Muscle layer of duodenum (tissue), 2 donors: ENCODE data around the gene TIGD3.

Source experiments
- H3K27ac ChIP-seq: one replicate; pipeline ENCODE4 v1.7.0; 2013; ENCODE audit warnings: mild to moderate bottlenecking, low read length
- H3K27me3 ChIP-seq: one replicate; pipeline ENCODE4 v1.7.0; 2013; ENCODE audit warnings: low read depth, mild to moderate bottlenecking, control low read depth, low read length
- H3K36me3 ChIP-seq, 2 donors: one replicate each; pipeline ENCODE4 v1.7.0; 2013; ENCODE audit warnings: low read length in 2 of 2, control low read depth in 1 of 2, mild to moderate bottlenecking in 1 of 2; ENCODE audit not compliant: insufficient read depth in 2 of 2, control insufficient read depth in 1 of 2
- H3K4me1 ChIP-seq, 2 donors: one replicate each; pipeline ENCODE4 v1.7.0; 2013; ENCODE audit warnings: low read length in 2 of 2, mild to moderate bottlenecking in 2 of 2, control low read depth in 1 of 2, moderate library complexity in 1 of 2; ENCODE audit not compliant: insufficient read depth in 2 of 2, control insufficient read depth in 1 of 2
- H3K4me3 ChIP-seq, 2 donors: one replicate each; pipeline ENCODE4 v1.7.0; 2013; ENCODE audit warnings: low read length in 2 of 2, low read depth in 1 of 2, mild to moderate bottlenecking in 1 of 2
- H3K9me3 ChIP-seq, 2 donors: one replicate each; pipeline ENCODE4 v1.7.0; 2013; ENCODE audit warnings: low read length in 2 of 2, control low read depth in 1 of 2, mild to moderate bottlenecking in 1 of 2; ENCODE audit not compliant: control insufficient read depth in 1 of 2
- donor health status: healthy.

Gene TIGD3, protein sequence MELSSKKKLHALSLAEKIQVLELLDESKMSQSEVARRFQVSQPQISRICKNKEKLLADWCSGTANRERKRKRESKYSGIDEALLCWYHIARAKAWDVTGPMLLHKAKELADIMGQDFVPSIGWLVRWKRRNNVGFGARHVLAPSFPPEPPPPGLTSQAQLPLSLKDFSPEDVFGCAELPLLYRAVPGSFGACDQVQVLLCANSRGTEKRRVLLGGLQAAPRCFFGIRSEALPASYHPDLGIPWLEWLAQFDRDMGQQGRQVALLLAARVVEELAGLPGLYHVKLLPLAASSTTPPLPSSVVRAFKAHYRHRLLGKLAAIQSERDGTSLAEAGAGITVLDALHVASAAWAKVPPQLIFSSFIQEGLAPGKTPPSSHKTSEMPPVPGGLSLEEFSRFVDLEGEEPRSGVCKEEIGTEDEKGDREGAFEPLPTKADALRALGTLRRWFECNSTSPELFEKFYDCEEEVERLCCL

DNA sequence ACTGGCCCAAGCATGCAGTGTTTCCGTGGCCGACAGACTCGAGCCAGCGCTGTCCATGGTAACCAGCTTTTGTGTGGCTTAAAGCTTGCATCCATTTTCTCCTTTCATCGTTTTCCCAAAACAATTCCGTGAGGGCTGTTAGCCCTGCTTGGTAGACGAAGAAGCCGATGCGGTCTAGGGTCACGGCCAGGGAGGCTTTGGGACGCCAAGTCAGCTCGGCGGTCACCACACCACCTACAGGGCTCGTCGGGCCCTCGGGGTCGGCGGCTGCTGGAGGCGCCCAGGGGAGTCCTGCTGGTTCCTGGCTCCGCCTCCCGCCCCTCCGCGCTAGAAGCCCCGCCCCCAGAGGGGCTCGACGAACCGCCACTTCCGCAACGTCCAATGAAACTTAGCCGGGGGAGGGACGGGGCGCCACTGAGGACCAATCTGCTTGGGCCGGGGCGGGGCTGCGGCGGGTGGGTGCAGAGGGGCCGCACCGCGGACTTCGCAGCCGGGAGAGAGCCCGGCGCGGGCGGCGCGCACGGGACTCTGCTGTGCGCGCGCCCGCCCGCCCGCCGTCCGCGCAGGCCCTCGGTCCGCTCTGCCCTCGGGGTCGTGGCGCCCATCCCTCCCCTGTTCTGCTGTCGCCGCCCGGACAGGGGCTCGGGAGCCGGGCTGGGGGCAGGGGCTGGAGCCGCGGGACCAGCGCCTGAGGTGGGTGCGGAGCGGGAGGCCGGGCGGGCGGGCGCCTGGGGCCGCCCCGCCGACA, at the start of gene TIGD3:
TSS of gene TIGD3 (plus strand) at position 487 of the 748 bp plus-strand sequence. CDS start 1,058 bp downstream, outside the sequence.
- no peaks in the 10 kb centered on the region for H3K9me3 ChIP-seq
- H3K27ac ChIP-seq, result peak within 1 kb of the TSS; percentile 51
- H3K27me3 ChIP-seq, result peaks cover 8% of the 10 kb centered on the region
- H3K36me3 ChIP-seq, result peaks cover 19 to 32% of the 10 kb centered on the region in 2 donors
- peaks cover 9 to 16% of the 10 kb centered on the region in 2 donors for H3K4me1 ChIP-seq
- H3K4me3 ChIP-seq, result peak within 1 kb of the TSS; percentile 74 to 77

DNA sequence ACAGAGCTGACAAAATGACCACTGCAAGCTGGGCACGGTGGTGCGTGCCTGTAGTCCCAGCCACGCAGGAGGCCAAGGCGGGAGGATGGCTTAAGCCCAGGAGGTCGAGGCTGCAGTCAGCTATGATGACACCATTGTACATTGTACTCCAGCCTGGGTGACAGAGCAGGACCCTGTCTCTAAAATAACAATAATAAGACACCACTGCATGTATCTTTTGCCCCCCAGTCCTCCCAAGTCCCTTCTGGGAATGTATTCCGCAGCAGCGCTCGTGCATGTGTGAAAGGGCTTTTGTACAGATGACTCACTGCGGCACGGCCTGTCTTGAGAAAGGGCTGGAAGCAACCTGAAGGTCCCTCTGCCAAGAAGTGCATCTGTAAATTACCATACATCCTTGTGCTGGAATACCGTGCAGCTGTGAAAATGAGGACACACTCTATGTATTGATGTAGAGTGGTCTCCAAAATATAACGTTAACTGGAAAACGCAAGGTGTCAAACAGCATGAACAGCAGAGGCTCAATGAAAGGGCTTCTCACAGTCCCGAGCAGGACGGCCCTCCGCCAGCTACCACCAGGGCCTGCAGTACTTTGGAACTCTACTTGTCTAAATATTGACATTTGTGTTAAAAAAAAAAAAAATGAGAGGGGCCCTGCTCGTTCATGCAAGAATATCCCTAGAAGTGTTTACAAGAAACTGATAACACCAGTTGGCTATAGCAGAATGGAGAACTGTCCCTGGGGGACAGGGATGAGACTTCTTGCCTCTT, 48.9 kb upstream of the TIGD3 start:
- H3K4me1 ChIP-seq, result peaks cover 15 to 38% of the 10 kb centered on the region in 2 donors
- H3K4me3 ChIP-seq, result no peak overlapping the region
- no peaks in the 10 kb centered on the region for H3K9me3 ChIP-seq
- peak overlapping the region; percentile 43 for H3K27ac ChIP-seq
- no peaks in the 10 kb centered on the region for H3K27me3 ChIP-seq
- H3K36me3 ChIP-seq, result no peaks in the 10 kb centered on the region

DNA sequence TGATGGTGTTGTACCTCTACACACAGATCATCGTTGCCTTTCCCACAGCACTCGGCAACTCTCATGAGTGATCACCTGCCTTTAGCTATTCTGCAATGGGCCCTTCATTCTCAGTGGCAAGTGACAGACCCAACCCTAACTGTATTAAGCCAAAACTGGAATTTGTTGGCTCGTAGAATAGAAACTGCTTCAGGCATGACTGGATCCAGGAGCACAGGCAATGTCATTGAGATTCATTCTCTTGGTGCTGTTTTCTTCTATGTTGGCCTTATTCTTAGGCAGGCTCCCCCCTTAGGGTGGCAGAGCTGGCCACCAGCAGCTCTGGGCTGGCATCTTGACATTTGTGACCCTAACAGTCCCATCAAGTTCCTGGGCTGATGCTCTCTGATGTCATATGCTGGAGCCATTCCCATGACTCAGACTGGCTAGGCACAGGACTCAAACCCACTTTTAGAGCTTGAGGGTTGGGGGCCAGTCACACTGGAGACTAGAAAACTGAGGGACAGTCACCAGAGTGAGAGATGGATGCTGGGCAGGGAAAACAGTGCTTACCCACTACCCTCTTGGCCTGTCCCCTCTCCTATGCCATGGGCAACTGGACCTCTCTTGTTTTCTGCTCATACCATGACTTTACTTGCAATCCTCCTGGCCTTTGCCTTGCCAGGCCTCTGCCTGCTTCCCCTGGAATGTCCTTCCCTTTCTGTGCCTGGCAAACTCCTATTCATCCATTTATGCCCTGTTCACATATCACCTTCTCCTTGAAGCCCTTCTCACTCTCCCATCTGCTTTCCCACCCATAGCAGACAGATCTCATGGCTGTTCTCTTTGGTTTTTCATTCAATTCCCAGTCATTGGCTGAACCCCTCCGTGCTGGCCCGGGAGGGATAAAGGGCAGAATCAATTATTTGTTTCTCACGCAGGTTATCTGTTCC, 47.0 kb upstream of the TIGD3 start:
- no peaks in the 10 kb centered on the region for H3K27me3 ChIP-seq
- H3K9me3 ChIP-seq, result no peaks in the 10 kb centered on the region
- no peak overlapping the region for H3K4me3 ChIP-seq
- H3K27ac ChIP-seq, result no peak overlapping the region
- H3K36me3 ChIP-seq, result no peaks in the 10 kb centered on the region
- H3K4me1 ChIP-seq, result peaks cover 16 to 30% of the 10 kb centered on the region in 2 donors

DNA sequence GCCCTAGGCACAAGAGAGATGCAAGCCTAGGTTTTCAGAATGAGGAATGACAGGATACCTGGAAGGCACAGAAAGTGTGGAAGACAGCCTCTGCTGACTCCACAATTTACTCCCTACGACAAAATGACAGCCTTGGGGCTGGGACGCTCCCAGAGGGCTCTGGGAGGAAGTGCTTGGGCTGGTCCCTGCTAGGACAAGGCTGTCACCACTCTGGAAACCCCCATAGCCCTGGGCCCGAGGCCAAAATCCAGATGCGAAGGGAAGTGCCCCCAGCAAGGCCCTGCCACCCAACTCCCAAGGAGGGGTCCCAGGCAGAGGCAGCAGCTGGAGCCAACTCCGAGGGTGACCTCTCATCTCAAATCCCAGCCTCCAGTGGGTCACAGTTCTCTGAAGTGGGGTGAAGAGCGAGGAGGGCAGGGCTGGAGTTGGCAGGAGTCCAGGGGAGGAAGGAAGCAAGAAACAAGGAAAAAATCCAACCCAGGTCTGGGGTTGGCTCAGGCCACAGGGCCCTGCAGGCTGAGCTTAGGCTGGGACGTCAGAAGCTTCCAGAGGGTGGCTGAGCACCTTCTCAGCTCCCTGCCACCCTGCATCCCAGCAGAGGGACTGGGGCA, 46.2 kb upstream of the TIGD3 start:
- Histone ChIP-seq H3K27ac (no peak overlapping the region), H3K4me1 (peaks cover 16 to 33% of the 10 kb centered on the region in 2 donors), H3K9me3 (no peaks in the 10 kb centered on the region), H3K4me3 (no peak overlapping the region), H3K27me3 (no peaks in the 10 kb centered on the region), H3K36me3 (no peaks in the 10 kb centered on the region)

DNA sequence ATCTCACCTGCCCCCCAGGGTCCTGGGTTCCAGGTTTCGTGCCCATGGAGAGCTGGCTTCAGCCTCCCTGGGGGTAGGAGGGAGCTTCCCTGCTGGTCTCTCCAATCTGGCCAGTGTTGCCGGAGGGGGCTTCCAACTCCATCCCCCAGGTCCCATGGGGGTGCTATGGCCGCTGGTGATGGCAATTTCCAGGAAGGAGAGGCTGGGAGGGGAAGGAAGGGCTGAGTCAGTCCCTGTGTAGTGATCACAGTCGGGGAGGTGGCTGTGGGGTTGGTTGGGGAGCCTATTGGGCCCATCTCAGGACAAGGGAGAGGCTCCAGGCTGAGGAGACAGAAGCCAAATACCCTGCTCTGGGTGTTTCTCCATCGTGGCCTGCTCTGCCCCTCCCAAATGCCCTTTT, 45.5 kb upstream of the TIGD3 start:
- H3K9me3 ChIP-seq, result no peaks in the 10 kb centered on the region
- peaks cover 16 to 36% of the 10 kb centered on the region in 2 donors for H3K4me1 ChIP-seq
- no peak overlapping the region for H3K27ac ChIP-seq
- no peak overlapping the region for H3K4me3 ChIP-seq
- no peaks in the 10 kb centered on the region for H3K27me3 ChIP-seq
- no peaks in the 10 kb centered on the region for H3K36me3 ChIP-seq

DNA sequence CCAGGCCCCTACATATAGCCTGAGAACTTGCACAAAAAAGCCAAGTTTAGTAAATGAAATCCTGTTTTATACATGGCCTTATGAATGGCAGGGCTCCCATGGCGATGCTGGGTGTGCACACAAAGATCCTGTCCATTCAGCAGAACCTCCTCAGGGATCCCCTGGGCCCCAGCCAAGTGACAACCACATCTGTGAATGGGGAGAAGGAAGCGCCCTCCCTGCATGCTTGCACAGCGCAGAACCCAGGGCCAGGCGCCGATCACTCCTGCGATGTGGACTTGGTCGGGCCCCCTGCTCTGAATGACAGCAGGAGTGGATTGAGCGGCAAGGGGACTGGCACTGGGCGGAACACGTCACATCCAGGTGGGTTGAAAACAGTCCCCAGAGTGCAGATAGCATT, 44.3 kb upstream of the TIGD3 start:
- Histone ChIP-seq H3K9me3 (no peaks in the 10 kb centered on the region), H3K27ac (no peak overlapping the region), H3K36me3 (no peaks in the 10 kb centered on the region), H3K4me1 (peaks cover 16 to 36% of the 10 kb centered on the region in 2 donors), H3K4me3 (no peak overlapping the region), H3K27me3 (no peaks in the 10 kb centered on the region)

DNA sequence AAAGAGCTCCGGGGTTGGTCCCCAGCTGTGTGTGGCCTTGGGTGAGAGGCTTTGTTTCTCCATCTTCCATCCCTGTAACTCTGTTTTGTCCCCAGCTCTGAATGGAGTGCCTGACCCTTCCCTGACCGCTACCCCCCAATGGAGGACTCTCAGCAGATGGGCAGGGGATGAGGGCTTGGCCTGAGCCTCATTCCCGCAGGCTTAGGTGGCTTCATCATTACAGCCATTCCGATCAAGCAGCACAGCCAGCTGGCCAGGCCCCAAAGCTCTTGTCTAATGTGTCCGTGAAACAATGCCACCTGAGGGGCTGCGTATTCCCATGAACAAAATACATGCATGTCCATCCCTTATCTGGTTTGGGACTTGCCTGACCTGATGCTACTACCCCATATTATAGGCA, 43.8 kb upstream of the TIGD3 start:
- H3K4me3 ChIP-seq, result no peak overlapping the region
- H3K27me3 ChIP-seq, result no peaks in the 10 kb centered on the region
- no peaks in the 10 kb centered on the region for H3K9me3 ChIP-seq
- H3K4me1 ChIP-seq, result peaks cover 16 to 35% of the 10 kb centered on the region in 2 donors
- H3K36me3 ChIP-seq, result no peaks in the 10 kb centered on the region
- no peak overlapping the region for H3K27ac ChIP-seq

DNA sequence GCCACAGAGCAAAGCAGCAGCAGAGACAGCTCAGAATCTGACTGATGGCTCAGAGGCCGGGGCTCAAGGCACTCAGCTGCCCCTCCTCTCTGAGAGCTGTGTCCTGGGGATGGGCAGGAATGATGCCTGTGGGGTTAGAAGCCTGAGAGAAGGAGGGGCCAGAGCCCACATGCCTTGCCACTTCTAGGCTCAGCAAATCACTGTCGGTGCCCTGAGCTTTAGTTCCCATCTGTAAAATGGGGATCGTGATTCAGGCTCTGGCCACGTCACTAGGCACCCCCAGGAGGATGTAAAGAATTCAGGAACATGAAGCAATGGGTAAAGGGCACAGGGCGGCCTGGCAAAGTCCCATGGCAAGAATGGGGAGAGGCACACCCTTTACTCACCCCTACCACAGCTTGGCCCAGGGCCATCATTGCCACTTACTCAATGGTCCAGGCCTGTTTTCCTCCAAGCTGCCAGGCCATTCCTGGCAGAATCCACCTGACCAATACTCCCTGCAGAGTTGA, 43.3 kb upstream of the TIGD3 start:
- Histone ChIP-seq H3K4me1 (peaks cover 19 to 35% of the 10 kb centered on the region in 2 donors), H3K27ac (no peak overlapping the region), H3K4me3 (no peak overlapping the region), H3K9me3 (no peaks in the 10 kb centered on the region), H3K36me3 (no peaks in the 10 kb centered on the region), H3K27me3 (no peaks in the 10 kb centered on the region)

DNA sequence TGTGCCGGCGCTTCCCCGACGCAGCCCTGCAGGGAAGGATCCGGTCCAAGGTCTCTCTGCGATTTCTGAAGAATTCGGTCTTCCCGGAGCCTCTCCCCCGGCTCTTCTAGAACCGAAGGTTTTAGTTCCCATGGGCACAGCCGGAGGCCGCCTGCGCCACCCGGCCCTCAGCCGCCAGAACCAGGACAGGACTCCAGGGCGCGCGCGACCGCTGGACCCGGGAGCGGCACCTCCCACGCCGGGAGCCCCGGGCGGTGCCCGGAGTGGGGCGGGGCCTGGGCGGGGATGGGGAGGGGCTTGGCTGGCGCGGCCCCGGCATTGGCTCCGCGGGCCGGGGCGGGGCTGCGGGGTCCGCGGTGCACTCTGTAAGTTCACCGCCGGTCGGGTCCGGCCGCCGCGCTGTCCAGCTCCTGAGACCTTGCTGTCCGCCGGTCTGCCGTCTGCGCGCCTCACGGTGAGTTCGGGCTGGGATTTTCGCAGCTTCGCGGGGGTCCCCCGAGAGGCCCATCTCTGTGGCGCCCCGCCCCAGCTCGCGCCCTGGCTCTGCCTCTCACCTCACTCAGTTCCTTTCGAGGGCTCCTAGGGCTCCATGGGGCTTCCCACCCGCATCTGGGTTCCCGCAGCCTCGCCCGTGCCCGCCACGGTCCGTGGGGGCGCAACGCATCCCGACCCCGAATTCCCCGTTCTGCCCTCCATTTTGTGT, 39.9 kb upstream of the TIGD3 start, which contains the start of gene CDC42EP2:
TSS of gene CDC42EP2 (plus strand) at position 366 of the 703 bp plus-strand sequence. CDS start 6,033 bp downstream, outside the sequence.
- H3K4me3 ChIP-seq, result peak within 1 kb of the TSS; percentile 85 to 93
- peaks cover 9 to 43% of the 10 kb centered on the region in 2 donors for H3K4me1 ChIP-seq
- no peaks in the 10 kb centered on the region for H3K9me3 ChIP-seq
- H3K36me3 ChIP-seq, result peaks cover 0 to 3% of the 10 kb centered on the region in 2 donors
- H3K27ac ChIP-seq, result peak within 1 kb of the TSS; percentile 87
- no peaks in the 10 kb centered on the region for H3K27me3 ChIP-seq
